SU-DHL-6 (cell line): Measurements from ENCODE around the gene TEDC1.

ENCODE experiments used
- H2AFZ ChIP-seq: fragments of 200-600 bp; sonication (generic); 2 replicates; pipeline ENCODE4 v1.6.1; 2014; ENCODE audit warnings: low read depth, mild to moderate bottlenecking, moderate library complexity, mixed read lengths, antibody characterized with exemption, low read length; ENCODE audit not compliant: severe bottlenecking
- H3F3A ChIP-seq: fragments of 200-600 bp; shearing (Covaris generic); 2 replicates; pipeline ENCODE4 v1.6.0; 2016; ENCODE audit warnings: antibody characterized with exemption, mild to moderate bottlenecking; ENCODE audit not compliant: insufficient read depth
- H3K27ac ChIP-seq: fragments of 200-600 bp; sonication (generic); 2 replicates; pipeline ENCODE4 v1.5.1; 2016; ENCODE audit warnings: low read depth, mild to moderate bottlenecking, low read length, moderate library complexity, mixed read lengths
- H3K27me3 ChIP-seq: fragments of 200-600 bp; sonication (generic), shearing (Covaris generic); 2 replicates; pipeline ENCODE4 v1.6.0; 2014; ENCODE audit warnings: mild to moderate bottlenecking, low read length
- H3K36me3 ChIP-seq: fragments of 200-600 bp; sonication (generic); 2 replicates; pipeline ENCODE4 v1.6.1; 2014; ENCODE audit warnings: mild to moderate bottlenecking, low read length, mixed read lengths
- H3K4me2 ChIP-seq: fragments of 300-600, 200-600 bp; shearing (Covaris generic), sonication (generic); 2 replicates; pipeline ENCODE4 v1.6.0; 2014; ENCODE audit warnings: low read length, low read depth, mild to moderate bottlenecking; ENCODE audit not compliant: poor library complexity, severe bottlenecking
- H3K4me3 ChIP-seq: fragments of 200-600 bp; sonication (generic); 2 replicates; pipeline ENCODE4 v1.5.1; 2014; ENCODE audit warnings: antibody characterized with exemption, low read length, mild to moderate bottlenecking, mixed read lengths; ENCODE audit not compliant: insufficient read depth, poor library complexity, severe bottlenecking
- H3K79me2 ChIP-seq: fragments of 200-600 bp; sonication (generic); 2 replicates; pipeline ENCODE4 v1.6.1; 2014; ENCODE audit warnings: mild to moderate bottlenecking, low read length, moderate library complexity; ENCODE audit not compliant: insufficient read depth
- H3K9ac ChIP-seq: fragments of 200-600 bp; sonication (generic); 2 replicates; pipeline ENCODE4 v1.7.0; 2014; ENCODE audit warnings: mild to moderate bottlenecking, low read length
- H3K9me2 ChIP-seq: fragments of 200-600 bp; sonication (generic); replicated peaks from 2 replicates; pipeline ENCODE4 v1.6.1; 2014; ENCODE audit warnings: low read length; ENCODE audit not compliant: insufficient read depth
- H3K9me3 ChIP-seq: fragments of 200-600 bp; sonication (generic); 2 replicates; pipeline ENCODE4 v1.6.1; 2014; ENCODE audit warnings: low read length, mixed read lengths; ENCODE audit not compliant: insufficient read depth
- H4K20me1 ChIP-seq: fragments of 200-600 bp; sonication (generic); 2 replicates; pipeline ENCODE4 v1.6.1; 2014; ENCODE audit warnings: low read depth, mild to moderate bottlenecking, antibody characterized with exemption, low read length, moderate library complexity, mixed read lengths
- EZH2phosphoT487 ChIP-seq: fragments of 200-600 bp; sonication (generic), shearing (Covaris generic); conservative IDR thresholded peaks from 2 replicates; pipeline ENCODE4 v1.6.1; 2018; ENCODE audit warnings: mild to moderate bottlenecking, antibody characterized with exemption, low read length, moderate library complexity, mixed read lengths
- TF ChIP-seq, protein P1 (sequence below): fragments of 200-600 bp; sonication (generic); IDR thresholded peaks from one replicate; pipeline ENCODE4 v1.5.1; 2017; ENCODE audit warnings: antibody characterized with exemption, mild to moderate bottlenecking, low read length, moderate library complexity; ENCODE audit not compliant: insufficient read depth, poor library complexity, severe bottlenecking

TEDC1 gene

DNA sequence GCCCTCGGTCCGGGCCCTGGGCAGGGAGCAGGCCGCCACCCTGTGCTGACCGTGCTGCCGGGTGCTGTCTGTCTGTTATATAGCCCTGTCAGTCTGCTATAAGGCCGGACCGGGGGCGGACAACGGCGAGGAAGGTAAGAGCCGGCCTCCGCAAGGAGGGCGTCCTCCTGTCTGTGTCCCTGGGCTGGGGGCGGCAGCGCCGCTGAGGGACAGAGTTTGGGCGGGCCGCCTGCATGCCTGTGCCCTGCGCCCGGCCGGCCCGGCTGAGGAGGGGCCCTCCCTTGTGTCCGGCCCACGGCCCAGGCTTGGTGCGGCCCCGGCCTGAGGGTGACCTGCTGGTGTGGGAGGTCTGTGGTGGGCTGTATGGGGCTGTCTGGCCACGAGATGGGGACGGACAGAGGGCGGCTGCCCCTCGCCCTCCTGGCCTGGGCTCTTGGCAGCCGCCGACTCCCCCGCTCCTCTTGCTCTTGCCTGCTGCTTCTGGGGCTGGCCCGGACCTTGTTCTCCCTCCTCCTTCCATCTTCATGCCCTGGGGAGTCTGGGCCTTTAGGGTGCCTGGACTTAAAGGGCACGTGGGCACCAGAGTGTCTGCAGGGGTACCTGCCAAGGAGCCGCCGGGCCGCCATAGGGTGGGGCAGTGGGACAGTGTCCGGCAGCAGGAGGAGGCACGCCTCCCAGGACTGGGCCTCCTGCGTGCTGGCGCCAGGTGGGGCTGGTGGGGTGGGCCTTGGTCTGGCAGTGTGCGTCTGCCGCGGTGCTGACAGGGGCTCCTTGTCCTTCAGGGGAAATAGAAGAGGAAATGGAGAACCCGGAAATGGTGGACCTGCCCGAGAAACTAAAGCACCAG, 41.5 kb upstream of the TEDC1 start:
- H3K4me3 ChIP-seq, result no peak overlapping the region
- no peaks in the 10 kb centered on the region for H3K36me3 ChIP-seq
- H3K9me3 ChIP-seq, result no peaks in the 10 kb centered on the region
- H2AFZ ChIP-seq, result no peak overlapping the region
- no peak overlapping the region for H3K27ac ChIP-seq
- no peaks in the 10 kb centered on the region; the same call in 1 of the 2 replicates for H3K79me2 ChIP-seq
- H3K9ac ChIP-seq, result no peak overlapping the region
- TF ChIP-seq, protein P1, sequence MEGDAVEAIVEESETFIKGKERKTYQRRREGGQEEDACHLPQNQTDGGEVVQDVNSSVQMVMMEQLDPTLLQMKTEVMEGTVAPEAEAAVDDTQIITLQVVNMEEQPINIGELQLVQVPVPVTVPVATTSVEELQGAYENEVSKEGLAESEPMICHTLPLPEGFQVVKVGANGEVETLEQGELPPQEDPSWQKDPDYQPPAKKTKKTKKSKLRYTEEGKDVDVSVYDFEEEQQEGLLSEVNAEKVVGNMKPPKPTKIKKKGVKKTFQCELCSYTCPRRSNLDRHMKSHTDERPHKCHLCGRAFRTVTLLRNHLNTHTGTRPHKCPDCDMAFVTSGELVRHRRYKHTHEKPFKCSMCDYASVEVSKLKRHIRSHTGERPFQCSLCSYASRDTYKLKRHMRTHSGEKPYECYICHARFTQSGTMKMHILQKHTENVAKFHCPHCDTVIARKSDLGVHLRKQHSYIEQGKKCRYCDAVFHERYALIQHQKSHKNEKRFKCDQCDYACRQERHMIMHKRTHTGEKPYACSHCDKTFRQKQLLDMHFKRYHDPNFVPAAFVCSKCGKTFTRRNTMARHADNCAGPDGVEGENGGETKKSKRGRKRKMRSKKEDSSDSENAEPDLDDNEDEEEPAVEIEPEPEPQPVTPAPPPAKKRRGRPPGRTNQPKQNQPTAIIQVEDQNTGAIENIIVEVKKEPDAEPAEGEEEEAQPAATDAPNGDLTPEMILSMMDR, result no peak
- no peak for TF ChIP-seq EZH2phosphoT487
- H3K4me2 ChIP-seq, result no peak overlapping the region
- no peaks in the 10 kb centered on the region for H3K9me2 ChIP-seq
- H3K27me3 ChIP-seq, result no peaks in the 10 kb centered on the region
- no peaks in the 10 kb centered on the region for H4K20me1 ChIP-seq
- H3F3A ChIP-seq, result no peaks in the 10 kb centered on the region

DNA sequence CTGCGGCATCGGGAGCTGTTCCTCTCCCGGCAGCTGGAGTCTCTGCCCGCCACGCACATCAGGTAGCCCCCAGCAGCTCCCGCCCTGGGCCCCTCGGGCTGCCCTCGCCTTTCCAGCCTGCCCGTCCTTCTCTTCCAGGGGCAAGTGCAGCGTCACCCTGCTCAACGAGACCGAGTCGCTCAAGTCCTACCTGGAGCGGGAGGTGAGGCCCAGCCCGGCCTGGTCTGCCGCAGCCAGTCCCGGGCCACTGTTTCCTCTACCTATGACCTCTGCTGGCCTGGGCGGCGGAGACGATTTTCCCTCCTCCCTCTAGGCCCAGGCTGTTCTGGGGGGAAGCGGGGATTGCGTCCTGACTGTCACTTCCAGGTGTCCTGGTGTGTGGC, 40.9 kb upstream of the TEDC1 start:
- H3K4me2 ChIP-seq, result no peak overlapping the region
- no peaks in the 10 kb centered on the region for H3K36me3 ChIP-seq
- no peaks in the 10 kb centered on the region for H4K20me1 ChIP-seq
- H3K79me2 ChIP-seq, result no peaks in the 10 kb centered on the region; the same call in 1 of the 2 replicates
- no peak overlapping the region for H3K4me3 ChIP-seq
- no peaks in the 10 kb centered on the region for H3K9me3 ChIP-seq
- TF ChIP-seq EZH2phosphoT487, result no peak
- TF ChIP-seq, protein P1, result no peak
- H2AFZ ChIP-seq, result no peak overlapping the region
- H3K27me3 ChIP-seq, result no peaks in the 10 kb centered on the region
- no peaks in the 10 kb centered on the region for H3F3A ChIP-seq
- no peak overlapping the region for H3K27ac ChIP-seq
- H3K9ac ChIP-seq, result no peak overlapping the region
- no peaks in the 10 kb centered on the region for H3K9me2 ChIP-seq

DNA sequence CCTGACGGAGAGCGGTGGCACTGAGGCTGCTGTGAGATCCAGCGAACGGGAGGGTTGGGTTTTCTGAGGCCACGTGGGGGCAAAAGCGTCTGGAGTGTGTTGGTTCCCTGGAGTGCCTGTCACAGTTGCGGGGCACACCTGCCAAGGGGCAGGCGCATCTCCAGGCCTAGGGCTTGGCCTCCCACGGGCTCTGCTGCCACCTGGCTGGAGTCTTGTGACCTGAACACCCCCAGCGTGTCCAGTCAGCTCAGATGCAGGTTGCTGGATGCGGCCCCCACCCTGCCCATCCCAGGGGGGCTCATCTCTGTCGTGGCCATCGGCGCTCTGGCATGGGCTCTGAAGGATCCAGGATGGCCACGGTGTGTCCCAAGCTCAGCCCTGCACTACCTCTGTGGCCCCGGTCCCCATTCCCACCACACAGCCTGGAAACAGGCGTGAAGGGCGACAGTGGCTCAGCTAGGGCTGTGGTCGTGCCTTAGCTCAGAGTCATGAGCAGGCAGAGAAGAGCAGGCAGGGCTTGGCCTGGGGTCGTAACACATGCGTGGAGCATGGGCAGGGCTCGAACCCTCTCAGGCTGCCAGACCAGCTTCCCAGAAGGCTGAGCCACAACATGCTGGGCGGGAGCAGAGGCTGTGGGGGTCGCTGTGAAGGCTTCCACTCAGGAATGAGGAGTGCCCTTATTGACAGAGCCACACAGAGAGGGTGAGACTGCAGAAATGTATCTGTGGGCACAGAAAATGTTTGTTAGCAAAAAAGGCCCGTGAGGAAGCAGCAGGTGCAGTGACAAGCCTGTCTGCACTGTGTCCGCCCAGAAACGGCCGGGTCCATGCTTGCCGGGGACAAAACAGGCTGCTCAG, 40.0 kb upstream of the TEDC1 start:
- Histone ChIP-seq H4K20me1 (no peaks in the 10 kb centered on the region), H3K79me2 (no peaks in the 10 kb centered on the region; the same call in 1 of the 2 replicates), H3K9me2 (no peaks in the 10 kb centered on the region), H3K4me3 (no peak overlapping the region), H3K27ac (no peak overlapping the region), H2AFZ (no peak overlapping the region), H3K9me3 (no peaks in the 10 kb centered on the region), H3F3A (no peaks in the 10 kb centered on the region), H3K27me3 (no peaks in the 10 kb centered on the region), H3K9ac (no peak overlapping the region), H3K36me3 (no peaks in the 10 kb centered on the region), H3K4me2 (no peak overlapping the region)
- TF ChIP-seq EZH2phosphoT487, result no peak
- TF ChIP-seq, protein P1, result no peak
